22Rv1 (cell line): ENCODE results near the gene VKORC1L1.
"Not testable (repeated sequence)": the region's sequence is repeated elsewhere in the genome, so short reads cannot be mapped to it uniquely, and the experiment has no call there.

Experiments used
- H3K27ac ChIP-seq: fragments of 450-650 bp; 2 replicates; pipeline ENCODE4 v1.5.1; 2017
- ZFX ChIP-seq: fragments of 450-650 bp; IDR thresholded peaks from 2 replicates; pipeline ENCODE4 v1.6.1; 2017; ENCODE audit warnings: antibody characterized with exemption, borderline replicate concordance
- TF ChIP-seq, protein P1 (sequence below): fragments of 450-650 bp; IDR thresholded peaks from 2 replicates; pipeline ENCODE4 v1.5.1; 2017; ENCODE audit warnings: mild to moderate bottlenecking

Gene VKORC1L1

GRCh38 chr7:65866244-65866643 is 6.6 kb upstream of the VKORC1L1 start:
- not testable (repeated sequence) for H3K27ac ChIP-seq

GRCh38 chr7:65867681-65868080 is 5.2 kb upstream of the VKORC1L1 start:
- not testable (repeated sequence) for H3K27ac ChIP-seq

DNA sequence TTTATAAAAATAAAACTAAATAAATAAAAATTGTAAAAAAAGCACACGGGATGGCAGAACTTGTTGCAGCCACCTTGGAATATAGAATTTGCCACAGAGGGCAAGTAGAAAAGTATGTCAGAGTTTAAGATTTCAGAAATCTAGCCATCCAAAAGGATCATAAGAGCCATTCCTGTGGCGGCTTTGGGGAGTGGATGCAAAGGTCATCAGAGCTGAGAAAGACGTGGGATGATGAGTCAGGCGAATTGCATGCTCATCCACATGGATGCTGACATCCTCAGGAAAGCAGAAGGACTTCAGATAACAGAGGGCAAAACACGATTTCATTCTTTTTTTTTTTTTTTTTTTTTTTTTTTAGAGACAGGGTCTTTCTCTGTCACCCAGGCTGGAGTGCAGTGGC is 3.6 kb upstream of the VKORC1L1 start:
- not testable (repeated sequence) for H3K27ac ChIP-seq

GRCh38 chr7:65871451-65871850 is 1.4 kb upstream of the VKORC1L1 start:
- H3K27ac ChIP-seq = not testable (repeated sequence)

DNA sequence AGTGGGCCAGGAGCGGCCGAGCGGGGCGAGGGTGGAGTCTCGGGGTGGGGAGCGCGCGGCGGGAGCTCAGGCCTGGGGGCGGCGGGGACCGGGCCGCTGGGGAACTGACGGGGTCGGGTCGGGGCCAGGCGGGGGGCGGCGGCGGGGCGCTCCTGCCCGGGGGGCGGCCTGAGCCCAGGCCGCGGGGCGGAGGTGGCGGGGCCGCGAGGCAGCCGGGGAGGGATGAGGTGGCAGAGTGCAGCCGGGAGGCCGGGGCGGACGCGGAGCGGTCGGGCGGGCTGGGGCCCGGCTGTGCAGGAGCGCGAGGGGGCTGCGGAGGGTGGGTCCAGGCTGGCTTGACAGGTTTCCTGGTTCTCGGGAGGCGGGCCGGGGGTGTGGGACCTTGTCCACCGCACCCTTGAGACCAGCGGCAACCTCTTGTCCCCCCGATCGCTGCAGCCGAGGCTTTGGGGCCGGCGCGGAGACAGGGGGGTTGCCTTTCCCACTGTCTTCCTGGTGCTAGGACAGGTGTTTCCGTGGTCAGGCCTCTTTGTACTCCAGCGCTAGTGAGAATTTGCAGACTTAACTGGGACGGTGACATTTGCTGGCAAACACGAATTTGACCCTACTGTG is 814 bp downstream of the VKORC1L1 start:
- peak overlapping the region; percentile 66 for H3K27ac ChIP-seq

DNA sequence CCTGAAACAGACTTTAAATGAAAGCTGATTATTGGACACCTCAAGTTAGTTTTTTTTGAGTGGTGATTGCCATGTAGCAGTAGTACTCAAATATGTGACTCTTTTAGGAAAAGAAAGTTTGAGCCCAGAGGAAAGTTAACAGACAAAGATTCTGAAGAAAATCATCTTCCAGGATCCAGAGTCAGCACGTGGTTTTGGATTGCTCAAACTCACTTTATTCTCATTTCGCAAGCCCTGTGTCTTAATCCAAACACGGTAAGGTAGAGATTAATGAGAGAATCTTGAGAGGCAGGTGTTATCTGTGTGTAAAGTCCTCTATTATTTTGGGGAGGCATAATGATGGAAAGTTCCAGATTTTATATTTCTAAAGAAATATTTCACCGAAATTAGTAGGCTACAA is 2.8 kb downstream of the VKORC1L1 start:
- not testable (repeated sequence) for H3K27ac ChIP-seq

DNA sequence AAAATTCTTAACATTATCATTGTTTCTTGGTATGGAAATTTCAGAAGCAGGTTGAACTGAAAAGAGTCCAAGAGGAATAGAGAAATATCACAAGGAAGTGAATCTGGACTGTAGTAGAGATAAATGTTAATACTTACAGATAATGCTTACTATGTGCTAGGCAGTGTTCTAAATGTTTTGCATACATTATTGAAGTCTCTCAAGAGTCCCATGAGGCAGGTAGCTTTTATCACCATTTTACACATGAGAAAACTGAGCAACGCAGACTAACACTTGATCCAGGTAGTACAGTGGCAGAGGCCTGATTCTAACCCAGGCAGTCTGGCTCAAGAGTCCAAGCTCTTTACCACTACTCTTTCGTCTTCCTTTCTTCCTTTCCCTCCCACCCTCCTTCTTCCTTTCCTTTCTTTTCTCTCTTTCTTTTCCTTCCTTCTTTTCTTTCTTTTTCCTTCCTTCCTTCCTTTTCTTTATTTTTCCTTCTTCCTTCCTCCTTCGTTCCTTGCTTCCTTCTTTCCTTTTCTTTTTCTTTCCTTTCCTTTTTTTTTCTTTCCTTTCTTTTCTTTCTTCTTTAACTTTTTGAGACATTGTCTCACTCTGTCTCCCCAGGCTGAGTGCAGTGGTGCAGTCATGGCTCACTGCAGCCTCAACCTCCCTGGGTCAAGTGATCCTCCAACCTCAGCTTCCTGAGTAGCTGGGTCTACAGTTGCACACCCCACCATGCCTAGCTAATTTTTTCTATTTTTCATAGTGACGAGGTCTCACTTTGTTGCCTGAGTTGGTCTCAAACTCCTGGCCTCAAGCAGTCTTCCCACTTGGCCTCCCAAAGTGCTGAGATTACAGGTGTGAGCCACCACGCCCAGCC is 6.6 kb downstream of the VKORC1L1 start:
- H3K27ac ChIP-seq = not testable (repeated sequence)

GRCh38 chr7:65880242-65880641 is 7.4 kb downstream of the VKORC1L1 start:
- H3K27ac ChIP-seq = not testable (repeated sequence)

DNA sequence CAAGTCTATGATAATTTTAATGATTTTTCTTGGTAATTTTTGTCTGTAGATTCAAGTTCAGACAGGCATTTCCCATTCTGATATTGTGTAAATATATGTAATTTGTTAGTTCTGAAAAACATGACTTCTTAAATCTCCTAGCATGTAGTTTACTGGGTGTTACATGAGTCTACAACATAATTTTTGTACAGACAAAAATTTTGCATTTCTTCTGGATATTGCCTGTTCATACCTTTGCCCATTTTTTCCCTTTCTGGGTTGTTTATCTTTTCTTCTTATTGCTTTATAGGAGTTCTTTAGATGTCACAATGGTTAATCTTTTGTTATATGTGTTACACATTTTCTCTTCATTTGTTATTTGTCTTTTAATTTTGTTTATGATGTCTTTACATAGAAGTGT is 12.1 kb downstream of the VKORC1L1 start:
- H3K27ac ChIP-seq = not testable (repeated sequence)

DNA sequence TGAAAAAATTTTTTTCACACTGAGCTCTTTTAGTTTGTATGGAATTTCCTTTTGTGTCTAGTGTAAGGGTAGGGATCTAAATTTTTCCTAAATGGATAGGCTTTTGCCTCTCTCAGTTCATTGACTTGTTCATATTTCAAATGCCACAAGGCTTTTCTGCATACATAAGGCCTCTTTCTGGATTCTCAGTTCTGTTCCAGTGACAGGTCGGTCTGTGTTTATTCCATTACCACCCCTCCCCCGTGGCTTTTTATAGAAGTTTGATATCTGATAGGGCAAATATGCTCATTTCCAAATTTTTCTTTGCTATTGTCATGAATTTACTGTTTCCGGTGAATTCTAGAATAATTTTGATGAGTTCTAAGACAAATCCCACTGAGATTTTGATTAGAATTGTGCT is 12.7 kb downstream of the VKORC1L1 start:
- not testable (repeated sequence) for H3K27ac ChIP-seq

- H3K27ac ChIP-seq = not testable (repeated sequence)
These were observed 15.7 kb downstream of the VKORC1L1 start for GRCh38 chr7:65888434-65889156.

- not testable (repeated sequence) for H3K27ac ChIP-seq
These were observed 16.8 kb downstream of the VKORC1L1 start for GRCh38 chr7:65889722-65890121.

DNA sequence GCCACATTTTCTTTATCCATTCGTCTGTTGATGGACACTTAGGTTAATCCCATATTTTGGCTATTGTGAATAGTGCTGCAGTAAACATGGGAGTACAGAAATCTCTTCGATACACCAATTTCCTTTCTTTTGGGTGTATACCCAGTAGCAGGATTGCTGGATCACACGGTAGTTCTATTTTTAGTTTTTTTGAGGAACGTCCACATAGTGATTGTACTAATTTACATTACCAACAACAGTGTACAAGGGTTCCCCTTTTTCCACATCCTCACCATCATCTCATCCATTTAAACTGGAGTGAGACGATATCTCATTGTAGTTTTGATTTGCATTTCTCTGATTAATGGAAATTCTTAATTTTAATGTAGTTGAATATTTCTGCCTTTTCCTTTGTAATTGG is 19.3 kb downstream of the VKORC1L1 start:
- no peak for TF ChIP-seq ZFX
- TF ChIP-seq, protein P1, sequence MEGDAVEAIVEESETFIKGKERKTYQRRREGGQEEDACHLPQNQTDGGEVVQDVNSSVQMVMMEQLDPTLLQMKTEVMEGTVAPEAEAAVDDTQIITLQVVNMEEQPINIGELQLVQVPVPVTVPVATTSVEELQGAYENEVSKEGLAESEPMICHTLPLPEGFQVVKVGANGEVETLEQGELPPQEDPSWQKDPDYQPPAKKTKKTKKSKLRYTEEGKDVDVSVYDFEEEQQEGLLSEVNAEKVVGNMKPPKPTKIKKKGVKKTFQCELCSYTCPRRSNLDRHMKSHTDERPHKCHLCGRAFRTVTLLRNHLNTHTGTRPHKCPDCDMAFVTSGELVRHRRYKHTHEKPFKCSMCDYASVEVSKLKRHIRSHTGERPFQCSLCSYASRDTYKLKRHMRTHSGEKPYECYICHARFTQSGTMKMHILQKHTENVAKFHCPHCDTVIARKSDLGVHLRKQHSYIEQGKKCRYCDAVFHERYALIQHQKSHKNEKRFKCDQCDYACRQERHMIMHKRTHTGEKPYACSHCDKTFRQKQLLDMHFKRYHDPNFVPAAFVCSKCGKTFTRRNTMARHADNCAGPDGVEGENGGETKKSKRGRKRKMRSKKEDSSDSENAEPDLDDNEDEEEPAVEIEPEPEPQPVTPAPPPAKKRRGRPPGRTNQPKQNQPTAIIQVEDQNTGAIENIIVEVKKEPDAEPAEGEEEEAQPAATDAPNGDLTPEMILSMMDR = no peak
- no peak overlapping the region for H3K27ac ChIP-seq

DNA sequence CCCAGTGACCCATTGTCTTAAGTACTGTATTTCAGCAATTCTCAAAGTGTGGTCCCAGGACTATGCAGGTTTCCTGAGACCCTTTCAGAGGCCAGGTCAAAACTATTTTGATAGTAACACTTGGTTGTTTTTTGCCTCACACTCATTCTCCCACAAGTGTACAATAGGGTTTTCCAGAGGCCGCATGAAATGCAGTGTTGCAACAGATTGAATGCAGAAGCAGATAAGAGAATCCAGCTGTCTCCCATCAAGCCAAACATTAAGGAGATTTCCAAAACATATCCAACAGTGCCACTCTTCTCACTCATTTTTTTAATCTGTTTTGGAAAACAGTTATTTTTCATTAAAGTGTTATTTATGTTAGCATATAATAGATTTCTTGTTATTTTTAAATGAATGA is 20.0 kb downstream of the VKORC1L1 start:
- TF ChIP-seq ZFX = no peak
- TF ChIP-seq, protein P1 = no peak
- H3K27ac ChIP-seq = no peak overlapping the region
